HCT116 (cell line): ENCODE data around the gene LAMTOR5. TPM values are rescaled to one million over a fixed set of nuclear protein-coding genes. Genes with fewer than 3 reads are reported as not detected.

Experiments used
- ATAC-seq: fragments of 200-7000 bp; cut with Tn5 transposase; 2 replicates; pipeline ENCODE4 v1.9.1; 2020; ENCODE audit warnings: mild to moderate bottlenecking, moderate library complexity
- BruUV-seq: library from RNA; stranded (reverse); fragments of 400-500 nt; replicated peaks from 2 replicates; lab custom pipeline; 2021; lab: Mats Ljungman, UMichigan
- CTCF ChIA-PET: fragments of 300-600 bp; sonication (Branson Sonifier 250); formaldehyde crosslinking; loops from one replicate; lab custom pipeline; 2021; ENCODE audit warnings: antibody characterized with exemption; lab: Charles Lee
- POLR2A ChIA-PET: fragments of 300-600, 350-600 bp; sonication (Branson Sonifier 250); formaldehyde crosslinking; loops from one replicate; lab custom pipeline; 2021; ENCODE audit warnings: antibody characterized with exemption; lab: Charles Lee
- RAD21 ChIA-PET, 2 experiments: fragments of 300-600 bp; sonication (Branson Sonifier 250); formaldehyde crosslinking; loops; one replicate each; lab custom pipeline; 2023; ENCODE audit warnings: low total read pairs in 2 of 2; ENCODE audit not compliant: uncharacterized antibody in 2 of 2, unreplicated experiment in 2 of 2, low non-redundant PET in 1 of 2; lab: Charles Lee
- DNase-seq: peaks from one replicate; pipeline ENCODE4 v3.0.0-alpha.2; 2010; ENCODE audit warnings: low read depth, low spot score
- H2AFZ ChIP-seq: fragments of 200-600 bp; shearing (Covaris generic), sonication (generic); 2 replicates; pipeline ENCODE4 v1.6.1; 2017; ENCODE audit warnings: low read depth, mixed run types, mixed read lengths, antibody characterized with exemption, low read length; ENCODE audit not compliant: poor library complexity, severe bottlenecking
- H3K27ac ChIP-seq: 2 replicates; pipeline ENCODE4 v1.5.1; 2012; ENCODE audit warnings: low read depth, low read length
- H3K27me3 ChIP-seq: fragments of 200-600 bp; sonication (generic); 2 replicates; pipeline ENCODE4 v1.6.1; 2016; ENCODE audit warnings: mixed run types, low read length, mixed read lengths; ENCODE audit not compliant: insufficient read depth
- H3K36me3 ChIP-seq, 2 experiments: fragments of 200-500 bp in 1 of 2; fragments of 200-600 bp in 1 of 2; sonication (Bioruptor generic) in 1 of 2; sonication (generic) in 1 of 2; 2 replicates each; pipeline versions ENCODE4 v1.5.1 to v1.6.1; 2014 to 2016; ENCODE audit warnings: low read length in 2 of 2, inconsistent platforms in 1 of 2, mixed read lengths in 1 of 2, mixed run types in 1 of 2; ENCODE audit not compliant: insufficient read depth in 2 of 2, control insufficient read depth in 1 of 2
- H3K4me1 ChIP-seq, 2 experiments: fragments of 200-600 bp in 1 of 2; sonication (generic) in 1 of 2; 2 replicates each; pipeline versions ENCODE4 v1.5.1 to v1.6.1; 2012 to 2017; ENCODE audit warnings: low read length in 2 of 2, inconsistent platforms in 1 of 2, mild to moderate bottlenecking in 1 of 2, mixed read lengths in 1 of 2, mixed run types in 1 of 2, moderate library complexity in 1 of 2; ENCODE audit not compliant: insufficient read depth in 2 of 2, control insufficient read depth in 1 of 2
- H3K4me2 ChIP-seq: fragments of 200-600 bp; sonication (generic); 2 replicates; pipeline ENCODE4 v1.6.1; 2017; ENCODE audit warnings: mixed run types, low read length, mixed read lengths
- H3K4me3 ChIP-seq, 2 experiments: fragments of 200-600 bp in 1 of 2; sonication (generic) in 1 of 2; replicated peaks in 1 of 2; 2 replicates each; pipeline ENCODE4 v1.5.1; 2011 to 2016; ENCODE audit warnings: low read length in 2 of 2, control low read depth in 1 of 2, low read depth in 1 of 2, mild to moderate bottlenecking in 1 of 2, mixed read lengths in 1 of 2, mixed run types in 1 of 2
- H3K79me2 ChIP-seq: fragments of 200-600 bp; sonication (generic); 2 replicates; pipeline ENCODE4 v1.6.1; 2017; ENCODE audit warnings: mild to moderate bottlenecking, mixed run types, low read length, moderate library complexity, mixed read lengths; ENCODE audit not compliant: insufficient read depth
- H3K9ac ChIP-seq: fragments of 200-600 bp; sonication (generic); 2 replicates; pipeline ENCODE4 v1.6.1; 2016; ENCODE audit warnings: low read length, mixed read lengths
- H3K9me2 ChIP-seq: fragments of 200-600 bp; sonication (generic), shearing (Covaris generic); 2 replicates; pipeline ENCODE4 v1.6.1; 2017; ENCODE audit warnings: mixed run types, mild to moderate bottlenecking, moderate library complexity; ENCODE audit not compliant: insufficient read depth
- H3K9me3 ChIP-seq, 2 experiments: fragments of 200-500 bp in 1 of 2; fragments of 200-600 bp in 1 of 2; sonication (Bioruptor generic) in 1 of 2; sonication (generic) in 1 of 2; 2 replicates each; pipeline ENCODE4 v1.6.1; 2014 to 2017; ENCODE audit warnings: low read length in 2 of 2, mixed read lengths in 2 of 2, inconsistent platforms in 1 of 2, low read depth in 1 of 2, mild to moderate bottlenecking in 1 of 2, mixed run types in 1 of 2, moderate library complexity in 1 of 2; ENCODE audit not compliant: control insufficient read depth in 1 of 2, insufficient read depth in 1 of 2
- H4K20me1 ChIP-seq: fragments of 200-600 bp; sonication (generic), shearing (Covaris generic); 2 replicates; pipeline ENCODE4 v1.6.1; 2017; ENCODE audit warnings: mixed run types, mild to moderate bottlenecking, moderate library complexity; ENCODE audit not compliant: insufficient read depth
- ATF3 ChIP-seq: IDR thresholded peaks from 2 replicates; pipeline ENCODE4 v1.6.1; 2012
- CBX3 ChIP-seq: IDR thresholded peaks from 2 replicates; pipeline ENCODE4 v1.6.1; 2012; ENCODE audit warnings: low read depth
- CTCF ChIP-seq, 3 experiments: fragments of 200-600 bp in 1 of 3; sonication (generic) in 1 of 3; IDR thresholded peaks in 2 of 3; conservative IDR thresholded peaks in 1 of 3; 2 replicates each; pipeline ENCODE4 v1.5.1; 2012 to 2017; ENCODE audit warnings: low read depth in 2 of 3, low read length in 2 of 3, antibody characterized with exemption in 1 of 3, borderline replicate concordance in 1 of 3, control low read depth in 1 of 3, mild to moderate bottlenecking in 1 of 3, mixed read lengths in 1 of 3, mixed run types in 1 of 3, moderate library complexity in 1 of 3; ENCODE audit not compliant: insufficient read depth in 1 of 3
- EGR1 ChIP-seq: IDR thresholded peaks from 2 replicates; pipeline ENCODE4 v1.6.1; 2012; ENCODE audit warnings: low read depth
- EZH2 ChIP-seq: fragments of 200-600 bp; sonication (generic); IDR thresholded peaks from 2 replicates; pipeline ENCODE4 v1.6.1; 2017; ENCODE audit warnings: antibody characterized with exemption, mixed run types
- EZH2phosphoT487 ChIP-seq: fragments of 200-600 bp; IDR thresholded peaks from 2 replicates; pipeline ENCODE4 v1.6.1; 2018; ENCODE audit warnings: antibody characterized with exemption, borderline replicate concordance
- FOSL1 ChIP-seq: IDR thresholded peaks from 2 replicates; pipeline ENCODE4 v1.6.1; 2012; ENCODE audit warnings: low read depth
- JUND ChIP-seq: IDR thresholded peaks from 2 replicates; pipeline ENCODE4 v1.6.1; 2012
- MAX ChIP-seq: IDR thresholded peaks from 2 replicates; pipeline ENCODE4 v1.6.1; 2012
- POLR2A ChIP-seq: IDR thresholded peaks from 2 replicates; pipeline ENCODE4 v1.7.0; 2011; ENCODE audit warnings: borderline replicate concordance; ENCODE audit not compliant: insufficient read depth, insufficient read length; ENCODE audit errors: extremely low read depth
- POLR2AphosphoS5 ChIP-seq: IDR thresholded peaks from 2 replicates; pipeline ENCODE4 v1.6.1; 2011; ENCODE audit warnings: mild to moderate bottlenecking, low read depth, low read length, moderate library complexity
- RAD21 ChIP-seq: IDR thresholded peaks from 2 replicates; pipeline ENCODE4 v1.6.1; 2012; ENCODE audit warnings: low read depth, mild to moderate bottlenecking
- REST ChIP-seq: IDR thresholded peaks from 2 replicates; pipeline ENCODE4 v1.6.1; 2012; ENCODE audit warnings: low read depth
- SP1 ChIP-seq: IDR thresholded peaks from 2 replicates; pipeline ENCODE4 v1.6.1; 2012; ENCODE audit warnings: low read depth
- TCF7L2 ChIP-seq: IDR thresholded peaks from 2 replicates; pipeline ENCODE4 v1.7.0; 2011; ENCODE audit warnings: borderline replicate concordance, inconsistent platforms; ENCODE audit not compliant: insufficient read depth, insufficient read length; ENCODE audit errors: extremely low read depth
- YY1 ChIP-seq: IDR thresholded peaks from 2 replicates; pipeline ENCODE4 v1.6.1; 2011; ENCODE audit warnings: low read length, low read depth, moderate library complexity, mild to moderate bottlenecking; ENCODE audit not compliant: insufficient replicate concordance; ENCODE audit errors: extremely low read depth
- ZBTB33 ChIP-seq: IDR thresholded peaks from 2 replicates; pipeline ENCODE4 v1.6.1; 2011; ENCODE audit warnings: mild to moderate bottlenecking, low read length, moderate library complexity; ENCODE audit not compliant: insufficient replicate concordance; ENCODE audit errors: extremely low read depth
- ZFX ChIP-seq: fragments of 450-650 bp; IDR thresholded peaks from 2 replicates; pipeline ENCODE4 v1.6.1; 2017
- ZNF274 ChIP-seq: fragments of 200-500 bp; sonication (Bioruptor generic); IDR thresholded peaks from 2 replicates; pipeline ENCODE4 v1.6.1; 2014; ENCODE audit warnings: mild to moderate bottlenecking, low read depth, low read length, inconsistent platforms
- intact Hi-C: fragments of 100-400 bp; cut with micrococcal nuclease; formaldehyde crosslinking; loops from 2 replicates; pipeline ENCODE4 v1.10.0; 2022
- total RNA-seq: library from RNA; stranded (reverse); gene quantifications from one replicate; pipeline ENCODE4 v1.2.1, GENCODE V29; 2021; ENCODE audit not compliant: unreplicated experiment

LAMTOR5 gene
- total RNA-seq, 1 experiment from 2014 or later: 137 TPM

GRCh38 chr1:110444561-110444960 is 37.1 kb upstream of the LAMTOR5 start:
- Histone ChIP-seq H3K79me2 (no peaks in the 10 kb centered on the region), H3K27me3 (peaks cover 12% of the 10 kb centered on the region), H3K4me3 (no peak overlapping the region), H3K4me2 (no peak overlapping the region), H4K20me1 (no peaks in the 10 kb centered on the region), H3K9me3 (no peaks in the 10 kb centered on the region), H3K36me3 (no peaks in the 10 kb centered on the region), H3K4me1 (no peaks in the 10 kb centered on the region), H2AFZ (no peak overlapping the region), H3K27ac (no peak overlapping the region), H3K9me2 (no peaks in the 10 kb centered on the region), H3K9ac (no peak overlapping the region)
- intact Hi-C loops: no loop called here
- CTCF ChIA-PET: interaction anchor here (0.7 kb wide), 1 partner anchor 9 kb away, joined by 3 read pairs; no protein-coding TSS in a partner anchor
- no peak for DNase-seq
- POLR2A ChIA-PET: no interaction called here
- no peak for ATAC-seq
- RAD21 ChIA-PET: no interaction called here
- no TSS peak for BruUV-seq
- no peak for TF ChIP-seq MAX
- no peak for TF ChIP-seq ZBTB33
- TF ChIP-seq ZNF274: no peak
- TF ChIP-seq ATF3: no peak
- TF ChIP-seq JUND: no peak
- TF ChIP-seq CTCF (IDR thresholded peaks at IDR 0.05 in 2 of 3, conservative IDR thresholded peaks at IDR 0.05 in 1 of 3; ENCODE audit: borderline replicate concordance in 1 of 3, insufficient read depth in 1 of 3, low read depth in 2 of 3, low read length in 2 of 3): no peak
- TF ChIP-seq RAD21: no peak
- TF ChIP-seq FOSL1: no peak
- TF ChIP-seq POLR2A: no peak
- TF ChIP-seq REST: no peak
- no peak for TF ChIP-seq TCF7L2
- no peak for TF ChIP-seq POLR2AphosphoS5
- TF ChIP-seq EZH2phosphoT487: no peak
- no peak for TF ChIP-seq YY1
- TF ChIP-seq ZFX: no peak
- TF ChIP-seq SP1: no peak
- no peak for TF ChIP-seq CBX3
- no peak for TF ChIP-seq EZH2
- no peak for TF ChIP-seq EGR1
